Stomach (tissue), 9 donors: ENCODE results near the gene KPNA5. TPM values are rescaled to one million over a fixed set of nuclear protein-coding genes. Genes with fewer than 3 reads are reported as not detected.

Experiments
- DNase-seq, 2 donors: peaks; one replicate each; pipeline versions ENCODE4 v3.0.0 to v3.0.0-alpha.2; 2013 to 2019
- H3K27ac ChIP-seq, 5 donors: fragments of 200-600 bp in 4 of 5; sonication (generic) in 4 of 5; one replicate each; pipeline ENCODE4 v1.5.1; 2013 to 2019; ENCODE audit warnings: mild to moderate bottlenecking in 1 of 5, moderate library complexity in 1 of 5
- H3K27me3 ChIP-seq, 3 donors: fragments of 200-600 bp; sonication (generic); one replicate each; pipeline ENCODE4 v1.5.1; 2017 to 2019; ENCODE audit warnings: mixed run types in 1 of 3
- H3K36me3 ChIP-seq, 4 donors: fragments of 200-600 bp; sonication (generic); 1 replicate in 3 of 4; 2 replicates in 1 of 4; pipeline ENCODE4 v1.5.1; 2016 to 2019
- H3K4me1 ChIP-seq, 4 donors: fragments of 200-600 bp; sonication (generic); one replicate each; pipeline ENCODE4 v1.5.1; 2016 to 2019
- H3K4me3 ChIP-seq, 4 donors: fragments of 200-600 bp; sonication (generic) in 3 of 4; one replicate each; pipeline ENCODE4 v1.5.1; 2016 to 2019; ENCODE audit warnings: mild to moderate bottlenecking in 1 of 4
- H3K9me3 ChIP-seq, 4 donors: fragments of 200-600 bp; sonication (generic); one replicate each; pipeline ENCODE4 v1.5.1; 2016 to 2019
- CTCF ChIP-seq, 7 experiments: fragments of 450-650 bp in 4 of 7; fragments of 200-600 bp in 3 of 7; sonication (generic) in 3 of 7; IDR thresholded peaks; one replicate each; pipeline ENCODE4 v1.5.1; 2016 to 2019; ENCODE audit warnings: antibody characterized with exemption in 7 of 7, control low read depth in 2 of 7, mild to moderate bottlenecking in 1 of 7
- EP300 ChIP-seq: sonication (generic); formaldehyde crosslinking; IDR thresholded peaks from one replicate; pipeline ENCODE4 v1.6.1; 2017; ENCODE audit warnings: antibody characterized with exemption
- POLR2A ChIP-seq, 4 donors: fragments of 450-650 bp; IDR thresholded peaks; one replicate each; pipeline ENCODE4 v1.6.1; 2016; ENCODE audit warnings: antibody characterized with exemption in 4 of 4, control low read depth in 2 of 4, mild to moderate bottlenecking in 1 of 4, moderate library complexity in 1 of 4
- POLR2AphosphoS5 ChIP-seq, 3 donors: sonication (generic); formaldehyde crosslinking; IDR thresholded peaks; one replicate each; pipeline ENCODE4 v1.6.1; 2016; ENCODE audit warnings: antibody characterized with exemption in 3 of 3
- WGBS, 5 donors: extraction: QIAGEN DNeasy Blood & Tissue Kit in 3 of 5; methylation state at CpG; one replicate each; pipeline versions ENCODE4 v1.1.5 to v1.1.7; 2013 to 2018; 5-methylcytosine and 5-hydroxymethylcytosine counted together
- intact Hi-C: fragments of 100-400 bp; cut with DNase I; formaldehyde crosslinking; loops from one replicate; pipeline ENCODE4 v1.15.1; 2023; ENCODE audit warnings: low total_unique reads
- polyA plus RNA-seq, 3 donors: library from polyadenylated mRNA; stranded (reverse); fragments of 200-250 nt; gene quantifications; one replicate each; pipeline ENCODE4 v1.2.3, GENCODE V29; 2013
- total RNA-seq, 5 donors: library from RNA; depleted of rRNA; stranded (reverse); fragments of >200 nt; gene quantifications; one replicate each; pipeline versions ENCODE4 v1.1.0 to v1.2.3, GENCODE V29; 2014 to 2016
- donor health status: healthy with polysubstance abuse.
- donor health status: Bipolar disorder and iron deficiency.
- donor health status: healthy.

Gene KPNA5
- total and polyA plus RNA-seq, 8 donors: 1.5 to 37.9 (median 3.5) TPM

- TF ChIP-seq POLR2A (IDR thresholded peaks at IDR 0.05): no peak
- no peak for TF ChIP-seq CTCF (IDR thresholded peaks at IDR 0.05)
- no peak for TF ChIP-seq POLR2AphosphoS5 (IDR thresholded peaks at IDR 0.05)
- no peak for TF ChIP-seq EP300
- Histone ChIP-seq H3K9me3 (no peaks in the 10 kb centered on the region), H3K4me1 (peaks cover 6 to 18% (median 15%) of the 10 kb centered on the region in 4 donors), H3K27ac (no peak overlapping the region), H3K36me3 (no peaks in the 10 kb centered on the region), H3K27me3 (peaks cover 0 to 34% (median 21%) of the 10 kb centered on the region in 3 donors), H3K4me3 (no peak overlapping the region)
- peak in 1 of 2 donors; percentile 25 for DNase-seq
- WGBS, 5 donors: 56 to 72% (median 70%) methylated on average over 2 of the region's 2 CpGs
- intact Hi-C loops: no loop called here
These were observed 86.7 kb downstream of the KPNA5 start for GRCh38 chr6:116767715-116768114.

- Histone ChIP-seq H3K36me3 (no peaks in the 10 kb centered on the region), H3K4me3 (no peak overlapping the region), H3K4me1 (no peaks in the 10 kb centered on the region), H3K27ac (no peak overlapping the region), H3K27me3 (no peaks in the 10 kb centered on the region), H3K9me3 (no peaks in the 10 kb centered on the region)
- no peak for DNase-seq
- intact Hi-C loops: no loop called here
- 72 to 88% (median 80%) methylated on average over 1 of the region's 1 CpG for WGBS, 5 donors
- TF ChIP-seq POLR2A (IDR thresholded peaks at IDR 0.05) (no peak), EP300 (no peak), POLR2AphosphoS5 (IDR thresholded peaks at IDR 0.05) (no peak)
These were observed 91.4 kb downstream of the KPNA5 start for GRCh38 chr6:116772450-116772849.

- Histone ChIP-seq H3K27ac (no peak overlapping the region), H3K27me3 (no peaks in the 10 kb centered on the region), H3K9me3 (no peaks in the 10 kb centered on the region), H3K4me3 (no peak overlapping the region), H3K4me1 (no peaks in the 10 kb centered on the region), H3K36me3 (no peaks in the 10 kb centered on the region)
- no peak for DNase-seq
- WGBS, 5 donors: 70 to 90% (median 81%) methylated on average over 1 of the region's 1 CpG
- no peak for TF ChIP-seq CTCF (IDR thresholded peaks at IDR 0.05)
- TF ChIP-seq POLR2A (IDR thresholded peaks at IDR 0.05): no peak
- no peak for TF ChIP-seq EP300
- TF ChIP-seq POLR2AphosphoS5 (IDR thresholded peaks at IDR 0.05): no peak
- intact Hi-C loops: no loop called here
These were observed 92.9 kb downstream of the KPNA5 start for GRCh38 chr6:116773886-116774285.

GRCh38 chr6:116779573-116780164 lies 98.7 kb downstream of the KPNA5 start:
- TF ChIP-seq CTCF (IDR thresholded peaks at IDR 0.05) (peak in 3 of 7 experiments; percentile 23 to 38 (median 36)), POLR2A (IDR thresholded peaks at IDR 0.05) (no peak)
- no peaks in the 10 kb centered on the region for H3K9me3 ChIP-seq
- no peak overlapping the region for H3K27ac ChIP-seq
- DNase-seq: peak in 1 of 2 donors; percentile 64
- intact Hi-C loops: no loop called here
- peaks cover 0 to 3% (median 0%) of the 10 kb centered on the region in 3 donors for H3K27me3 ChIP-seq
- H3K4me1 ChIP-seq: no peaks in the 10 kb centered on the region
- no peak overlapping the region for H3K4me3 ChIP-seq
- H3K36me3 ChIP-seq: no peaks in the 10 kb centered on the region
- 26 to 37% (median 35%) methylated on average over 13 of the region's 13 CpGs for WGBS, 5 donors

- intact Hi-C loops: no loop called here
- WGBS, 5 donors: 59 to 70% (median 67%) methylated on average over 5 of the region's 5 CpGs
- Histone ChIP-seq H3K27me3 (peaks cover 0 to 4% (median 0%) of the 10 kb centered on the region in 3 donors), H3K9me3 (no peaks in the 10 kb centered on the region), H3K27ac (no peak overlapping the region), H3K4me3 (no peak overlapping the region), H3K4me1 (no peaks in the 10 kb centered on the region), H3K36me3 (no peaks in the 10 kb centered on the region)
- no peak for DNase-seq
- TF ChIP-seq EP300 (no peak), POLR2AphosphoS5 (IDR thresholded peaks at IDR 0.05) (no peak), POLR2A (IDR thresholded peaks at IDR 0.05) (no peak), CTCF (IDR thresholded peaks at IDR 0.05) (no peak)
These were observed 102.8 kb downstream of the KPNA5 start for GRCh38 chr6:116783852-116784251.
